ENCODE results near the gene CCDC159.

- TF ChIP-seq, protein P1, sequence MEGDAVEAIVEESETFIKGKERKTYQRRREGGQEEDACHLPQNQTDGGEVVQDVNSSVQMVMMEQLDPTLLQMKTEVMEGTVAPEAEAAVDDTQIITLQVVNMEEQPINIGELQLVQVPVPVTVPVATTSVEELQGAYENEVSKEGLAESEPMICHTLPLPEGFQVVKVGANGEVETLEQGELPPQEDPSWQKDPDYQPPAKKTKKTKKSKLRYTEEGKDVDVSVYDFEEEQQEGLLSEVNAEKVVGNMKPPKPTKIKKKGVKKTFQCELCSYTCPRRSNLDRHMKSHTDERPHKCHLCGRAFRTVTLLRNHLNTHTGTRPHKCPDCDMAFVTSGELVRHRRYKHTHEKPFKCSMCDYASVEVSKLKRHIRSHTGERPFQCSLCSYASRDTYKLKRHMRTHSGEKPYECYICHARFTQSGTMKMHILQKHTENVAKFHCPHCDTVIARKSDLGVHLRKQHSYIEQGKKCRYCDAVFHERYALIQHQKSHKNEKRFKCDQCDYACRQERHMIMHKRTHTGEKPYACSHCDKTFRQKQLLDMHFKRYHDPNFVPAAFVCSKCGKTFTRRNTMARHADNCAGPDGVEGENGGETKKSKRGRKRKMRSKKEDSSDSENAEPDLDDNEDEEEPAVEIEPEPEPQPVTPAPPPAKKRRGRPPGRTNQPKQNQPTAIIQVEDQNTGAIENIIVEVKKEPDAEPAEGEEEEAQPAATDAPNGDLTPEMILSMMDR (conservative IDR thresholded peaks at IDR 0.05): no peak
- TF ChIP-seq EZH2 (IDR thresholded peaks at IDR 0.05; ENCODE audit: low read depth): no peak
Measured at GRCh38 chr19:11377756-11378155, 31.4 kb downstream of the CCDC159 start.
